ENCODE results near the gene KCTD3. TPM values are rescaled to one million over a fixed set of nuclear protein-coding genes. Genes with fewer than 3 reads are reported as not detected.

Gene KCTD3
- total RNA-seq, 1 experiment from 2014 or later, result 52.8 TPM

DNA sequence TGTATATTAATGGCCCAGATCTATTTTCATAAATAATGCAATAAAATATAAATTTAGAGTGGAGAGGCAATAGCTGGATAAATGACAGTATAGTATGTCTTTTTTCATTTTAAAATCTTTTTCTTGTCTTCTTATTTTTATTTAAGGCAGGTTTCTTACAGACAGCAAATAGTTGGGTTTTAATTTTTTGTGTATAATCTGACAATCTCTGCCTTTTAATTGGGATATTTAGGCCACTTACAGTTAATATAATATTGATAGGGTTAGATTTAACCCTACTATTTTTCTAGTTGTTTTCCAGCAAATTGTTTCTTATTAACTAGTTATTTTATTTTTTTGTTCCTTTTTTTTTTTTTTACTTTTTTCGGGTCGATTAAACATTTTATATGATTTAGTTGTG, 23.3 kb upstream of the KCTD3 start:
- TF ChIP-seq EZH2phosphoT487 (IDR thresholded peaks at IDR 0.05; ENCODE audit: borderline replicate concordance, low read length) (no peak), EZH2 (IDR thresholded peaks at IDR 0.05; ENCODE audit: low read length, unreplicated experiment) (no peak)
- TF ChIP-seq, protein P1, sequence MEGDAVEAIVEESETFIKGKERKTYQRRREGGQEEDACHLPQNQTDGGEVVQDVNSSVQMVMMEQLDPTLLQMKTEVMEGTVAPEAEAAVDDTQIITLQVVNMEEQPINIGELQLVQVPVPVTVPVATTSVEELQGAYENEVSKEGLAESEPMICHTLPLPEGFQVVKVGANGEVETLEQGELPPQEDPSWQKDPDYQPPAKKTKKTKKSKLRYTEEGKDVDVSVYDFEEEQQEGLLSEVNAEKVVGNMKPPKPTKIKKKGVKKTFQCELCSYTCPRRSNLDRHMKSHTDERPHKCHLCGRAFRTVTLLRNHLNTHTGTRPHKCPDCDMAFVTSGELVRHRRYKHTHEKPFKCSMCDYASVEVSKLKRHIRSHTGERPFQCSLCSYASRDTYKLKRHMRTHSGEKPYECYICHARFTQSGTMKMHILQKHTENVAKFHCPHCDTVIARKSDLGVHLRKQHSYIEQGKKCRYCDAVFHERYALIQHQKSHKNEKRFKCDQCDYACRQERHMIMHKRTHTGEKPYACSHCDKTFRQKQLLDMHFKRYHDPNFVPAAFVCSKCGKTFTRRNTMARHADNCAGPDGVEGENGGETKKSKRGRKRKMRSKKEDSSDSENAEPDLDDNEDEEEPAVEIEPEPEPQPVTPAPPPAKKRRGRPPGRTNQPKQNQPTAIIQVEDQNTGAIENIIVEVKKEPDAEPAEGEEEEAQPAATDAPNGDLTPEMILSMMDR (conservative IDR thresholded peaks at IDR 0.05; ENCODE audit: low read depth, low read length), result no peak
- intact Hi-C loops (cut with micrococcal nuclease), result no loop called here
- no peaks in the 10 kb centered on the region for H3K9me2 ChIP-seq (replicated peaks; ENCODE audit: low read length)
- H3K4me3 ChIP-seq (ENCODE audit: low read length), result no peak overlapping the region
- H3K4me2 ChIP-seq (ENCODE audit: low read length), result no peak overlapping the region
- no peak overlapping the region for H2AFZ ChIP-seq (ENCODE audit: low read length)
- no peak overlapping the region for H3K9ac ChIP-seq (ENCODE audit: low read length)
- H3K27ac ChIP-seq (ENCODE audit: low read length), result no peak overlapping the region
- H3K9me3 ChIP-seq (ENCODE audit: low read length), result peaks cover 10% of the 10 kb centered on the region; the same call in 1 of the 2 replicates
- ChIA-PET CTCF (no interaction called here), POLR2A (ENCODE audit: unreplicated experiment) (no interaction called here)
- H3K27me3 ChIP-seq (ENCODE audit: low read length), result no peaks in the 10 kb centered on the region
- ATAC-seq, result no peak
- no TSS peak for BruUV-seq (replicated peaks)
- peaks cover 15% of the 10 kb centered on the region for H3K4me1 ChIP-seq (ENCODE audit: insufficient read depth, low read length)
- no peaks in the 10 kb centered on the region for H3K79me2 ChIP-seq (ENCODE audit: low read length)
- H3F3A ChIP-seq (ENCODE audit: low read length, unreplicated experiment), result no peaks in the 10 kb centered on the region
- DNase-seq, result no peak
- no peaks in the 10 kb centered on the region for H3K36me3 ChIP-seq (ENCODE audit: low read depth, low read length)
- no peaks in the 10 kb centered on the region for H4K20me1 ChIP-seq (ENCODE audit: low read length)

DNA sequence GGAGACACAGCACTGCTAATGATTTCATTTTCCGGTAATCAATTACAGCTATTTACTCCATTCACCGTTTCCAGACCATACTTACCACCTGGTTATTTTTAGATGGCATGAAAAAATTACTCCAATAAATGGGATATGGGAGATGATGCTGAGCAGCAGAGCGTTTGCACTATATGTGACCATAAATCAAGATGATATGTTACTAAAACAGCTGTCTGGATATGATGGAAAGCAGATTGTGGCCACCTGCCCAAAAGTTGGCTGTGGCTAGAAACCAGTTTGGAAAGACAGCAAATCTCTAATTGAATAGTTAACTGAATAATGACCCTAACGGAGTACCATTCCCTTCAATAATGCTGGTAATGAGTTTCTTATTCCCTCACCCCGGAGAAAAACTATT, 22.5 kb upstream of the KCTD3 start:
- H3F3A ChIP-seq (ENCODE audit: low read length, unreplicated experiment), result no peaks in the 10 kb centered on the region
- H3K27me3 ChIP-seq (ENCODE audit: low read length), result no peaks in the 10 kb centered on the region
- intact Hi-C loops (cut with micrococcal nuclease), result no loop called here
- CTCF ChIA-PET, result no interaction called here
- no peak overlapping the region for H3K4me3 ChIP-seq (ENCODE audit: low read length)
- H3K9me3 ChIP-seq (ENCODE audit: low read length), result peaks cover 10% of the 10 kb centered on the region; the same call in 1 of the 2 replicates
- no peak overlapping the region for H3K9ac ChIP-seq (ENCODE audit: low read length)
- H2AFZ ChIP-seq (ENCODE audit: low read length), result no peak overlapping the region
- H3K27ac ChIP-seq (ENCODE audit: low read length), result no peak overlapping the region
- H4K20me1 ChIP-seq (ENCODE audit: low read length), result no peaks in the 10 kb centered on the region
- TF ChIP-seq, protein P1 (conservative IDR thresholded peaks at IDR 0.05; ENCODE audit: low read depth, low read length), result no peak
- no peak for TF ChIP-seq EZH2 (IDR thresholded peaks at IDR 0.05; ENCODE audit: low read length, unreplicated experiment)
- no peak for TF ChIP-seq EZH2phosphoT487 (IDR thresholded peaks at IDR 0.05; ENCODE audit: borderline replicate concordance, low read length)
- H3K36me3 ChIP-seq (ENCODE audit: low read depth, low read length), result no peaks in the 10 kb centered on the region
- H3K79me2 ChIP-seq (ENCODE audit: low read length), result no peaks in the 10 kb centered on the region
- POLR2A ChIA-PET (ENCODE audit: unreplicated experiment), result no interaction called here
- H3K4me1 ChIP-seq (ENCODE audit: insufficient read depth, low read length), result peaks cover 13% of the 10 kb centered on the region
- DNase-seq, result no peak
- BruUV-seq (replicated peaks), result no TSS peak
- no peaks in the 10 kb centered on the region for H3K9me2 ChIP-seq (replicated peaks; ENCODE audit: low read length)
- H3K4me2 ChIP-seq (ENCODE audit: low read length), result no peak overlapping the region
- ATAC-seq, result no peak

DNA sequence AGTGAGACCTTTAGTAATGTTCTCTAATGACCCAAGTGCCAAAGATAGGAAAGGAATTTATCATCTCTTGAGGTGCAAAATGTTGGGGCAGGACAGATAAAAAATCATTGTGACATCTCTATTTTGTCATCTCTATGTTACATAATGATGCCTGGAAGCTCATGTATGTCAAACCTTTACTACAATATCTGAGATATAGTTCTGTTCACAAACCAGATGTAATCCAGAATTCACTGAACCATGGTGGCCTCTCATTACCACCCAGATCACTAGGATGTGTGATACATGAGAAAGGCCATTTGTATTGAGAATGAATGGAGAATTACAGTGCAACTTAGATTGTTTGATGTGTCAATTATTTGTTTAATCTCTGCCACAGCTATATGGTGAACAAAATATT, 22.0 kb upstream of the KCTD3 start:
- no peak overlapping the region for H2AFZ ChIP-seq (ENCODE audit: low read length)
- H3K79me2 ChIP-seq (ENCODE audit: low read length), result no peaks in the 10 kb centered on the region
- ChIA-PET CTCF (no interaction called here), POLR2A (ENCODE audit: unreplicated experiment) (no interaction called here)
- no peaks in the 10 kb centered on the region for H3K27me3 ChIP-seq (ENCODE audit: low read length)
- H3K4me2 ChIP-seq (ENCODE audit: low read length), result no peak overlapping the region
- H3K4me3 ChIP-seq (ENCODE audit: low read length), result no peak overlapping the region
- no peak for TF ChIP-seq EZH2 (IDR thresholded peaks at IDR 0.05; ENCODE audit: low read length, unreplicated experiment)
- TF ChIP-seq, protein P1 (conservative IDR thresholded peaks at IDR 0.05; ENCODE audit: low read depth, low read length), result no peak
- TF ChIP-seq EZH2phosphoT487 (IDR thresholded peaks at IDR 0.05; ENCODE audit: borderline replicate concordance, low read length), result no peak
- ATAC-seq (no peak), DNase-seq (no peak)
- H3F3A ChIP-seq (ENCODE audit: low read length, unreplicated experiment), result no peaks in the 10 kb centered on the region
- H3K9me2 ChIP-seq (replicated peaks; ENCODE audit: low read length), result no peaks in the 10 kb centered on the region
- no peak overlapping the region for H3K9ac ChIP-seq (ENCODE audit: low read length)
- H3K9me3 ChIP-seq (ENCODE audit: low read length), result peaks cover 10% of the 10 kb centered on the region; the same call in 1 of the 2 replicates
- H3K36me3 ChIP-seq (ENCODE audit: low read depth, low read length), result no peaks in the 10 kb centered on the region
- H4K20me1 ChIP-seq (ENCODE audit: low read length), result no peaks in the 10 kb centered on the region
- intact Hi-C loops (cut with micrococcal nuclease), result no loop called here
- H3K4me1 ChIP-seq (ENCODE audit: insufficient read depth, low read length), result peaks cover 8% of the 10 kb centered on the region
- H3K27ac ChIP-seq (ENCODE audit: low read length), result no peak overlapping the region
- no TSS peak for BruUV-seq (replicated peaks)

All from PC-3 (cell line).